ENCODE data around the gene CCDC30. TPM values are rescaled to one million over a fixed set of nuclear protein-coding genes. Genes with fewer than 3 reads are reported as not detected.
A peak's percentile ranks its signal among the peaks of the same experiment; 100 is the strongest.
"Not testable (repeated sequence)": the region's sequence is repeated elsewhere in the genome, so short reads cannot be mapped to it uniquely, and the experiment has no call there.

Gene CCDC30
- total RNA-seq, 1 donor from 2014 or later = 7.5 TPM

- no peak for TF ChIP-seq CTCF (IDR thresholded peaks at IDR 0.05; ENCODE audit: unreplicated experiment)
- H3K27me3 Mint-ChIP-seq (ENCODE audit: low read depth) = no peaks in the 10 kb centered on the region
- DNase-seq (ENCODE audit: low spot score in 2 of 2, unreplicated experiment in 2 of 2) = no peak
- H3K27ac Mint-ChIP-seq = peak overlapping the region; percentile 62
- H3K4me1 Mint-ChIP-seq = peaks cover 17% of the 10 kb centered on the region
- no peaks in the 10 kb centered on the region for H3K9me3 Mint-ChIP-seq
- H3K4me3 Mint-ChIP-seq = peak overlapping the region; percentile 83
- peaks cover 7% of the 10 kb centered on the region for H3K36me3 Mint-ChIP-seq
Observed at GRCh38 chr1:42463921-42464320, 835 bp downstream of the CCDC30 start.

- no peak overlapping the region for H3K4me3 Mint-ChIP-seq
- peaks cover 5% of the 10 kb centered on the region for H3K27me3 Mint-ChIP-seq (ENCODE audit: low read depth)
- no peak for TF ChIP-seq CTCF (IDR thresholded peaks at IDR 0.05; ENCODE audit: unreplicated experiment)
- no peak overlapping the region for H3K27ac Mint-ChIP-seq
- H3K4me1 Mint-ChIP-seq = peaks cover 17% of the 10 kb centered on the region
- no peak for DNase-seq (ENCODE audit: low spot score in 2 of 2, unreplicated experiment in 2 of 2)
- H3K36me3 Mint-ChIP-seq = no peaks in the 10 kb centered on the region
- no peaks in the 10 kb centered on the region for H3K9me3 Mint-ChIP-seq
Observed at GRCh38 chr1:42466030-42466429, 2.9 kb downstream of the CCDC30 start.

GRCh38 chr1:42469727-42470126 lies 6.6 kb downstream of the CCDC30 start:
- DNase-seq (ENCODE audit: low spot score in 2 of 2, unreplicated experiment in 2 of 2) = no peak
- Mint-ChIP-seq H3K27me3 (ENCODE audit: low read depth) (peaks cover 5% of the 10 kb centered on the region), H3K4me1 (peaks cover under 1% of the 10 kb centered on the region), H3K36me3 (no peaks in the 10 kb centered on the region), H3K9me3 (no peaks in the 10 kb centered on the region), H3K27ac (no peak overlapping the region), H3K4me3 (no peak overlapping the region)
- TF ChIP-seq CTCF (IDR thresholded peaks at IDR 0.05; ENCODE audit: unreplicated experiment) = no peak

GRCh38 chr1:42476605-42477004 lies 13.5 kb downstream of the CCDC30 start:
- TF ChIP-seq CTCF (IDR thresholded peaks at IDR 0.05; ENCODE audit: unreplicated experiment) = no peak
- Mint-ChIP-seq H3K4me1 (no peaks in the 10 kb centered on the region), H3K27me3 (ENCODE audit: low read depth) (no peaks in the 10 kb centered on the region), H3K36me3 (no peaks in the 10 kb centered on the region), H3K9me3 (no peaks in the 10 kb centered on the region), H3K27ac (no peak overlapping the region), H3K4me3 (no peak overlapping the region)
- DNase-seq (ENCODE audit: low spot score in 2 of 2, unreplicated experiment in 2 of 2) = no peak

GRCh38 chr1:42477354-42477753 lies 14.3 kb downstream of the CCDC30 start:
- not testable (repeated sequence) for H3K27ac Mint-ChIP-seq; H3K27me3 Mint-ChIP-seq (ENCODE audit: low read depth); DNase-seq (ENCODE audit: low spot score in 2 of 2, unreplicated experiment in 2 of 2); H3K9me3 Mint-ChIP-seq; H3K4me1 Mint-ChIP-seq; H3K4me3 Mint-ChIP-seq; H3K36me3 Mint-ChIP-seq

- no peaks in the 10 kb centered on the region for H3K4me1 Mint-ChIP-seq
- no peak for DNase-seq (ENCODE audit: low spot score in 2 of 2, unreplicated experiment in 2 of 2)
- no peak overlapping the region for H3K27ac Mint-ChIP-seq
Observed at GRCh38 chr1:42477775-42478174, 14.7 kb downstream of the CCDC30 start.

More at GRCh38 chr1:42477775-42478174, 14.7 kb downstream of the CCDC30 start:
- Mint-ChIP-seq H3K36me3 (peaks cover 1% of the 10 kb centered on the region), H3K4me3 (no peak overlapping the region), H3K9me3 (no peaks in the 10 kb centered on the region), H3K27me3 (ENCODE audit: low read depth) (no peaks in the 10 kb centered on the region)
- no peak for TF ChIP-seq CTCF (IDR thresholded peaks at IDR 0.05; ENCODE audit: unreplicated experiment)

All from mesothelial cell of epicardium (in vitro differentiated cells).